ENCODE results near the gene RELL1.
"Not testable (repeated sequence)": the region's sequence is repeated elsewhere in the genome, so short reads cannot be mapped to it uniquely, and the experiment has no call there.

Gene RELL1

GRCh38 chr4:37690976-37691375, 4.8 kb upstream of the RELL1 start:
- no peak for DNase-seq

- DNase-seq: no peak
Measured at GRCh38 chr4:37689353-37690095, 3.3 kb upstream of the RELL1 start.

GRCh38 chr4:37687681-37688080, 1.5 kb upstream of the RELL1 start:
- no peak for DNase-seq

GRCh38 chr4:37687194-37687562, 1.0 kb upstream of the RELL1 start:
- no peak for DNase-seq

- DNase-seq: peak; percentile 92
Measured at GRCh38 chr4:37685823-37686372, 278 bp downstream of the RELL1 start.

- no peak for DNase-seq
Measured at GRCh38 chr4:37685161-37685822, 884 bp downstream of the RELL1 start.

GRCh38 chr4:37684154-37684553, 2.0 kb downstream of the RELL1 start:
- no peak for DNase-seq

GRCh38 chr4:37682701-37683401, 3.3 kb downstream of the RELL1 start:
- DNase-seq: no peak

- no peak for DNase-seq
Measured at GRCh38 chr4:37680089-37680488, 6.1 kb downstream of the RELL1 start.

GRCh38 chr4:37679301-37679700, 6.9 kb downstream of the RELL1 start:
- DNase-seq: no peak

- DNase-seq: no peak
Measured at GRCh38 chr4:37678624-37679023, 7.6 kb downstream of the RELL1 start.

GRCh38 chr4:37675587-37676290, 10.4 kb downstream of the RELL1 start:
- no peak for DNase-seq

- DNase-seq: no peak
Measured at GRCh38 chr4:37674439-37674838, 11.7 kb downstream of the RELL1 start.

GRCh38 chr4:37673538-37674192, 12.5 kb downstream of the RELL1 start:
- DNase-seq: no peak

- DNase-seq: no peak
Measured at GRCh38 chr4:37671072-37671471, 15.1 kb downstream of the RELL1 start.

GRCh38 chr4:37670249-37670648, 15.9 kb downstream of the RELL1 start:
- DNase-seq: no peak

- DNase-seq: not testable (repeated sequence)
Measured at GRCh38 chr4:37669124-37669523, 17.1 kb downstream of the RELL1 start.

GRCh38 chr4:37667197-37668100, 18.7 kb downstream of the RELL1 start:
- no peak for DNase-seq

- no peak for DNase-seq
Measured at GRCh38 chr4:37666625-37667071, 19.5 kb downstream of the RELL1 start.

GRCh38 chr4:37665333-37666320, 20.5 kb downstream of the RELL1 start:
- DNase-seq: peak; percentile 21
